ENCODE data around the gene KIF21B. TPM values are rescaled to one million over a fixed set of nuclear protein-coding genes. Genes with fewer than 3 reads are reported as not detected.

KIF21B gene
- total and polyA plus RNA-seq, 2 of the 8 experiments (the other 6 are each of a cell fraction or from before 2014, with no cell fraction given) = 10.8 to 26.5 TPM

DNA sequence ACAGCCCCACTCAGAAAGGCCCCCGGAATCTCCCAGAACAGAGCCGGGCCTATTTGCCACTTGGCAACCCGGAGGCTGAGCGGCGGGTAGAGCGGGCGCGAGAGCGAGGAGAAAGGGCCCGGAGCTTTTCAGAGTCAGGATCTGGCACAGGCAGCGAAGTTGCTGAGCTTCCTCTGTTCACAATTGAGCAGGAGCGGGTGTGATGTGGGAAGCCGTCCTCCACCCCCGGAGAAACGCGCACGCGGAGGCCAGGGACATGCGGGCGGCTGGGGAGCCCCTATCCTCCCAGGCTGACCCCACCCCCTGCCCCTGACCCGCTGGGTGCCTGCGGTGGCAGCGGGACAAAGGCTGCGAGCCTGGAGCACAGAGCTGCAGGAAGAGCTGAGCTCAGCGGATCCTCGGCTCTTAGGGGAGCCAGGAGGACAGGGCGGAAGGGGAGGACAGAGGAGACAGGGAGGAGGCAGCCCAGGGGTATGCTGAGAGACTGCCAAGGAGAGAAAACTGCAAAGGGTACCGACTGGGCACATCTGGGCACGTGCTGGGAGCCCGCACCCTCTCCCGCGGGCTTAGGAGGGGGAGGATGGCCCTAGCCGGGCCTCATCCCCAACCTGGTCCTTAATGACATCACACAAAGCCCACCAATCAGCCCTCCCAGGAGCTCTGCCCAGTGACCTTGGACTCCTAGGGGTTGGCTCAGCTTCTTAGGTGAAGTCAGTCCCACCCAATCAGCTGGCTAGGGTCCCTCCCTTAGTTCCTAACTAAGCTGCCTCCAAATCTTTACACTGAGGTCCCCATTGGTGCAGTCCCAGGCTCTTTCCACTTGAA is 9.3 kb downstream of the KIF21B start (continued):
- TF ChIP-seq RBBP5 (IDR thresholded peaks at IDR 0.05; ENCODE audit: borderline replicate concordance, low read depth, low read length) (no peak), TAF7 (optimal IDR thresholded peaks at IDR 0.05; ENCODE audit: borderline replicate concordance, low read depth, low read length) (no peak), NANOG (IDR thresholded peaks at IDR 0.05; ENCODE audit: insufficient read depth, low read depth, low read length, poor library complexity, severe bottlenecking) (no peak), CEBPB (IDR thresholded peaks at IDR 0.05; ENCODE audit: low read depth, low read length) (no peak), CREB1 (IDR thresholded peaks at IDR 0.05) (peak; percentile 44; the same call in 1 of the 2 replicates), BRCA1 (IDR thresholded peaks at IDR 0.05; ENCODE audit: low read depth, low read length) (no peak), CHD1 (IDR thresholded peaks at IDR 0.05; ENCODE audit: low read depth, low read length) (no peak), JUND (IDR thresholded peaks at IDR 0.05; ENCODE audit: low read length) (no peak), BACH1 (IDR thresholded peaks at IDR 0.05; ENCODE audit: low read length) (no peak), POLR2A (IDR thresholded peaks at IDR 0.05; ENCODE audit: control extremely low read depth in 1 of 2, low read depth in 2 of 2, low read length in 2 of 2) (peak in 1 of 2 experiments; percentile 35; a peak in 1 of 3 replicates), FOSL1 (IDR thresholded peaks at IDR 0.05; ENCODE audit: insufficient read depth, low read depth, low read length) (no peak), BCL11A (IDR thresholded peaks at IDR 0.05; ENCODE audit: low read depth in 2 of 2, low read length in 2 of 2) (no peak), EZH2 (IDR thresholded peaks at IDR 0.05; ENCODE audit: low read depth, low read length, severe bottlenecking) (no peak), RNF2 (IDR thresholded peaks at IDR 0.05; ENCODE audit: borderline replicate concordance, low read depth, low read length, missing control alignments, poor library complexity, severe bottlenecking) (no peak), EP300 (IDR thresholded peaks at IDR 0.05; ENCODE audit: borderline replicate concordance in 1 of 2, low read depth in 2 of 2, low read length in 2 of 2) (no peak), POU5F1 (IDR thresholded peaks at IDR 0.05; ENCODE audit: low read depth, low read length) (no peak), RFX5 (IDR thresholded peaks at IDR 0.05; ENCODE audit: borderline replicate concordance, low read depth, low read length) (no peak)
- TF ChIP-seq, protein P1, sequence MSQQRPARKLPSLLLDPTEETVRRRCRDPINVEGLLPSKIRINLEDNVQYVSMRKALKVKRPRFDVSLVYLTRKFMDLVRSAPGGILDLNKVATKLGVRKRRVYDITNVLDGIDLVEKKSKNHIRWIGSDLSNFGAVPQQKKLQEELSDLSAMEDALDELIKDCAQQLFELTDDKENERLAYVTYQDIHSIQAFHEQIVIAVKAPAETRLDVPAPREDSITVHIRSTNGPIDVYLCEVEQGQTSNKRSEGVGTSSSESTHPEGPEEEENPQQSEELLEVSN (IDR thresholded peaks at IDR 0.05) = peak; percentile 39
- TF ChIP-seq, protein P2, sequence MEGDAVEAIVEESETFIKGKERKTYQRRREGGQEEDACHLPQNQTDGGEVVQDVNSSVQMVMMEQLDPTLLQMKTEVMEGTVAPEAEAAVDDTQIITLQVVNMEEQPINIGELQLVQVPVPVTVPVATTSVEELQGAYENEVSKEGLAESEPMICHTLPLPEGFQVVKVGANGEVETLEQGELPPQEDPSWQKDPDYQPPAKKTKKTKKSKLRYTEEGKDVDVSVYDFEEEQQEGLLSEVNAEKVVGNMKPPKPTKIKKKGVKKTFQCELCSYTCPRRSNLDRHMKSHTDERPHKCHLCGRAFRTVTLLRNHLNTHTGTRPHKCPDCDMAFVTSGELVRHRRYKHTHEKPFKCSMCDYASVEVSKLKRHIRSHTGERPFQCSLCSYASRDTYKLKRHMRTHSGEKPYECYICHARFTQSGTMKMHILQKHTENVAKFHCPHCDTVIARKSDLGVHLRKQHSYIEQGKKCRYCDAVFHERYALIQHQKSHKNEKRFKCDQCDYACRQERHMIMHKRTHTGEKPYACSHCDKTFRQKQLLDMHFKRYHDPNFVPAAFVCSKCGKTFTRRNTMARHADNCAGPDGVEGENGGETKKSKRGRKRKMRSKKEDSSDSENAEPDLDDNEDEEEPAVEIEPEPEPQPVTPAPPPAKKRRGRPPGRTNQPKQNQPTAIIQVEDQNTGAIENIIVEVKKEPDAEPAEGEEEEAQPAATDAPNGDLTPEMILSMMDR (IDR thresholded peaks at IDR 0.05; ENCODE audit: control extremely low read depth in 1 of 3, insufficient read depth in 1 of 3, low read depth in 1 of 3, low read length in 3 of 3) = no peak
- TF ChIP-seq, protein P3, sequence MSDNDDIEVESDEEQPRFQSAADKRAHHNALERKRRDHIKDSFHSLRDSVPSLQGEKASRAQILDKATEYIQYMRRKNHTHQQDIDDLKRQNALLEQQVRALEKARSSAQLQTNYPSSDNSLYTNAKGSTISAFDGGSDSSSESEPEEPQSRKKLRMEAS (IDR thresholded peaks at IDR 0.05) = peak; percentile 65
